Trophoblast cell (in vitro differentiated cells and primary cell): ENCODE data around the gene PKN2.

Experiments used
- DNase-seq, 2 donors: peaks; one replicate each; pipeline ENCODE4 v3.0.0-alpha.2; 2016
- H2AFZ ChIP-seq: 2 replicates; pipeline ENCODE4 v1.6.1; 2013; ENCODE audit warnings: low read length, moderate library complexity, mild to moderate bottlenecking; ENCODE audit not compliant: insufficient read depth, poor library complexity
- H2AK5ac ChIP-seq: 2 replicates; pipeline ENCODE4 v1.6.1; 2013; ENCODE audit warnings: mild to moderate bottlenecking, low read length
- H2BK120ac ChIP-seq: 2 replicates; pipeline ENCODE4 v1.6.1; 2013; ENCODE audit warnings: low read length, mild to moderate bottlenecking, moderate library complexity; ENCODE audit not compliant: insufficient read depth, poor library complexity
- H2BK12ac ChIP-seq: 2 replicates; pipeline ENCODE4 v1.6.1; 2013; ENCODE audit warnings: mild to moderate bottlenecking, low read length, moderate library complexity
- H2BK5ac ChIP-seq: 2 replicates; pipeline ENCODE4 v1.6.1; 2013; ENCODE audit warnings: low read length, low read depth, moderate library complexity, mild to moderate bottlenecking; ENCODE audit not compliant: poor library complexity
- H3K14ac ChIP-seq: 2 replicates; pipeline ENCODE4 v1.6.1; 2013; ENCODE audit warnings: mild to moderate bottlenecking, low read length
- H3K18ac ChIP-seq: 2 replicates; pipeline ENCODE4 v1.6.1; 2013; ENCODE audit warnings: mild to moderate bottlenecking, low read length
- H3K23ac ChIP-seq: 2 replicates; pipeline ENCODE4 v1.6.1; 2013; ENCODE audit warnings: low read length
- H3K27ac ChIP-seq: 2 replicates; pipeline ENCODE4 v1.5.1; 2013; ENCODE audit warnings: low read depth, mild to moderate bottlenecking, inconsistent platforms, low read length, moderate library complexity
- H3K27me3 ChIP-seq: 2 replicates; pipeline ENCODE4 v1.6.1; 2013; ENCODE audit warnings: inconsistent platforms, mild to moderate bottlenecking, low read length, moderate library complexity; ENCODE audit not compliant: insufficient read depth
- H3K36me3 ChIP-seq, 2 experiments: 1 replicate in 1 of 2; 2 replicates in 1 of 2; pipeline ENCODE4 v1.6.1; 2013; ENCODE audit warnings: low read length in 2 of 2, mild to moderate bottlenecking in 2 of 2, moderate library complexity in 1 of 2; ENCODE audit not compliant: insufficient read depth in 2 of 2, control insufficient read depth in 1 of 2
- H3K4ac ChIP-seq: 2 replicates; pipeline ENCODE4 v1.6.1; 2013; ENCODE audit warnings: low read depth, mild to moderate bottlenecking, low read length, moderate library complexity
- H3K4me1 ChIP-seq, 2 experiments: 1 replicate in 1 of 2; 2 replicates in 1 of 2; pipeline ENCODE4 v1.6.1; 2013; ENCODE audit warnings: low read length in 2 of 2, mild to moderate bottlenecking in 2 of 2, moderate library complexity in 1 of 2; ENCODE audit not compliant: insufficient read depth in 2 of 2, control insufficient read depth in 1 of 2
- H3K4me2 ChIP-seq: 2 replicates; pipeline ENCODE4 v1.6.1; 2013; ENCODE audit warnings: inconsistent platforms, mild to moderate bottlenecking, low read length, moderate library complexity
- H3K4me3 ChIP-seq: 2 replicates; pipeline ENCODE4 v1.5.1; 2013; ENCODE audit warnings: mild to moderate bottlenecking, low read depth, low read length, inconsistent platforms
- H3K79me1 ChIP-seq: one replicate; pipeline ENCODE4 v1.6.1; 2013; ENCODE audit warnings: low read length
- H3K79me2 ChIP-seq: 2 replicates; pipeline ENCODE4 v1.6.1; 2013; ENCODE audit warnings: low read length, mild to moderate bottlenecking; ENCODE audit not compliant: control insufficient read depth, insufficient read depth, poor library complexity
- H3K9ac ChIP-seq: 2 replicates; pipeline ENCODE4 v1.6.1; 2013; ENCODE audit warnings: mild to moderate bottlenecking, low read length
- H3K9me3 ChIP-seq: 2 replicates; pipeline ENCODE4 v1.6.1; 2013; ENCODE audit warnings: low read depth, mild to moderate bottlenecking, control low read depth, inconsistent platforms, low read length; ENCODE audit not compliant: insufficient read depth
- H4K12ac ChIP-seq: 2 replicates; pipeline ENCODE4 v1.6.1; 2013; ENCODE audit warnings: low read depth, mild to moderate bottlenecking, low read length, moderate library complexity
- H4K8ac ChIP-seq: 2 replicates; pipeline ENCODE4 v1.6.1; 2013; ENCODE audit warnings: low read depth, mild to moderate bottlenecking, low read length, moderate library complexity
- H4K91ac ChIP-seq: one replicate; pipeline ENCODE4 v1.6.1; 2013; ENCODE audit warnings: low read depth, mild to moderate bottlenecking, low read length, moderate library complexity
- WGBS: extraction: QIAGEN DNeasy Blood & Tissue Kit; methylation state at CpG from one replicate; pipeline ENCODE4 v1.1.7; 2013; ENCODE audit warnings: missing lambda C conversion rate; ENCODE audit not compliant: insufficient read length, insufficient coverage; ENCODE audit errors: extremely low coverage; 5-methylcytosine and 5-hydroxymethylcytosine counted together

The PKN2 gene

GRCh38 chr1:88658419-88658818, 25.7 kb upstream of the PKN2 start:
- no peak overlapping the region for H2BK12ac ChIP-seq
- H3K4me3 ChIP-seq, result no peak overlapping the region
- no peak overlapping the region for H3K27ac ChIP-seq
- H3K4ac ChIP-seq, result no peak overlapping the region
- H2AK5ac ChIP-seq, result no peak overlapping the region
- DNase-seq, result peak; percentile 86 to 94
- no peak overlapping the region for H4K12ac ChIP-seq
- no peak overlapping the region for H3K9ac ChIP-seq
- no peaks in the 10 kb centered on the region for H3K27me3 ChIP-seq
- H3K4me1 ChIP-seq, result peaks cover 5% of the 10 kb centered on the region in 2 experiments
- no peak overlapping the region for H3K23ac ChIP-seq
- WGBS, result no CpG with 5 or more reads among the region's 3 CpGs
- no peaks in the 10 kb centered on the region for H3K79me2 ChIP-seq
- H3K14ac ChIP-seq, result no peak overlapping the region
- H2BK120ac ChIP-seq, result no peak overlapping the region
- no peak overlapping the region for H4K8ac ChIP-seq
- no peaks in the 10 kb centered on the region for H3K9me3 ChIP-seq
- H3K4me2 ChIP-seq, result peak overlapping the region; percentile 29
- H3K18ac ChIP-seq, result no peak overlapping the region
- H2AFZ ChIP-seq, result no peak overlapping the region
- H4K91ac ChIP-seq, result no peak overlapping the region
- H2BK5ac ChIP-seq, result no peak overlapping the region
- no peaks in the 10 kb centered on the region for H3K79me1 ChIP-seq
- H3K36me3 ChIP-seq, result no peaks in the 10 kb centered on the region

DNA sequence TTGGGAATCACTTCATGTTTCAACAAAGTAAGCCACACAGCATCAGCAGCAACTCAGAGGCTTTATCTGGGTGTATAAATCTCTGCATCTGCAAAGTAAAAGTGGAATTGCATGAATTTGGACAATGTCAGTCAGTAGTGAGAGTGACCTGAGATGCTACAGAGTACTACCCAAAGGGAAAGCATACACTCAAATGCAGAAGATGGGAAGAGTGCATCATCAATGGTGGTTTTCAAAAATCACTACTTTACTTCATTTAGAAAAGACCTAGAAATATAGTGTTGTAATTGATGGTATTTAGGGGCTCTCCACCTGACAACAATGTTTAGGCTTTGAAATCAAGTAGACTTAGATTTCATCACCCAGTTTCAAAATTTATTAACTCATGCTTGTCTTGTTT, 24.5 kb upstream of the PKN2 start:
- Histone ChIP-seq H2AK5ac (no peak overlapping the region), H3K9me3 (no peaks in the 10 kb centered on the region), H3K79me2 (no peaks in the 10 kb centered on the region), H2BK5ac (no peak overlapping the region), H3K79me1 (no peaks in the 10 kb centered on the region), H3K18ac (no peak overlapping the region), H3K36me3 (no peaks in the 10 kb centered on the region), H3K4ac (no peak overlapping the region), H3K4me2 (no peak overlapping the region), H4K8ac (no peak overlapping the region), H3K27me3 (no peaks in the 10 kb centered on the region), H3K9ac (no peak overlapping the region), H2BK120ac (no peak overlapping the region), H3K4me3 (no peak overlapping the region), H2BK12ac (no peak overlapping the region), H4K12ac (no peak overlapping the region), H3K23ac (no peak overlapping the region), H2AFZ (no peak overlapping the region), H4K91ac (no peak overlapping the region), H3K4me1 (peaks cover 5% of the 10 kb centered on the region in 2 experiments), H3K14ac (no peak overlapping the region), H3K27ac (no peak overlapping the region)
- DNase-seq, result peak in 1 of 2 donors; percentile 9

GRCh38 chr1:88661188-88661587, 22.9 kb upstream of the PKN2 start:
- Histone ChIP-seq H3K18ac (no peak overlapping the region), H2BK120ac (no peak overlapping the region), H2AFZ (no peak overlapping the region), H3K4me2 (no peak overlapping the region), H3K9ac (no peak overlapping the region), H2BK12ac (no peak overlapping the region), H3K79me1 (no peaks in the 10 kb centered on the region), H4K91ac (no peak overlapping the region), H3K36me3 (no peaks in the 10 kb centered on the region), H2BK5ac (no peak overlapping the region), H3K27ac (no peak overlapping the region), H3K4me1 (peaks cover 5% of the 10 kb centered on the region in 2 experiments), H2AK5ac (no peak overlapping the region), H4K12ac (no peak overlapping the region), H4K8ac (peak overlapping the region; percentile 28), H3K4ac (no peak overlapping the region), H3K79me2 (no peaks in the 10 kb centered on the region), H3K23ac (no peak overlapping the region), H3K9me3 (no peaks in the 10 kb centered on the region), H3K27me3 (no peaks in the 10 kb centered on the region), H3K4me3 (no peak overlapping the region), H3K14ac (no peak overlapping the region)
- no peak for DNase-seq
- WGBS, result no CpG with 5 or more reads among the region's 4 CpGs

DNA sequence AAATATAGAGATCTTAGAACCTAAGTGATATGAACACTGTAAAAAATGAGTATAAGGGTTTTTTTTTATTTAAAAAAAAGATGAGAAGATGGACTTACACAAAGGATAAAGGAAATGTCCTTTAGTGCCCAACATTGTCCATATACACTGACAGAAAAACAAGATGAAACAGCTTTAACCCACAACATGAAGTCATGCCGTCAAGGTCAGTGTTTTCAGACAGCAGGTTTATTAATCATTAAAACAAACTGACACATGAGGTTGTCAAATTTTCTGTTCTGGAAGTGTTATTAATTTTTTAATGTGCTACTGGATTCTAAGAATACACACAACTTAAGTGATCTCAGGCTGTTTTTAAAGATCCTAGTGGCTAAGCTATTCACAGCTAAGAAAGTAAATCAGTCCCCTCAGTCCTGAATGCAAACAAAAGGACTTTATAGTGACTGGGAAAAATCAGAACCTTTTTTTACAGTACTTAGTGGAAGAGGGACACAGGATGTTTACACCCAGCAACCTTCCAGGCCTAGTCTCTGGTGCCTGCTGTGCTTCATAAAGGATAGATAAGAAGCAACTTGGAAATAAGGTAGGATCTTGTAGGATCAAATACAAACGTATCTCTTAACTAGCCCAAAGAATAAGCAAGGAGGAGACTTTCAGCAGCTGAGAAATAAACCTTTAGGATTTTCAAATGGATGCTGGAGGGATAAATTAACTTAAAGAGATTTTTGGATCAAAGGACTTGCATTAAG, 21.9 kb upstream of the PKN2 start:
- no peak for DNase-seq
- H3K27ac ChIP-seq, result no peak overlapping the region
- no peak overlapping the region for H3K9ac ChIP-seq
- H3K4ac ChIP-seq, result no peak overlapping the region
- H3K9me3 ChIP-seq, result no peaks in the 10 kb centered on the region
- no peak overlapping the region for H2BK5ac ChIP-seq
- no peak overlapping the region for H4K8ac ChIP-seq
- H3K36me3 ChIP-seq, result no peaks in the 10 kb centered on the region
- H3K4me3 ChIP-seq, result no peak overlapping the region
- H3K27me3 ChIP-seq, result no peaks in the 10 kb centered on the region
- H2BK120ac ChIP-seq, result no peak overlapping the region
- no peak overlapping the region for H4K91ac ChIP-seq
- no peaks in the 10 kb centered on the region for H3K79me1 ChIP-seq
- no peak overlapping the region for H3K14ac ChIP-seq
- no peak overlapping the region for H3K4me2 ChIP-seq
- H3K79me2 ChIP-seq, result no peaks in the 10 kb centered on the region
- no peak overlapping the region for H2AK5ac ChIP-seq
- H3K23ac ChIP-seq, result no peak overlapping the region
- H2AFZ ChIP-seq, result no peak overlapping the region
- H2BK12ac ChIP-seq, result no peak overlapping the region
- H3K4me1 ChIP-seq, result peaks cover 5% of the 10 kb centered on the region in 2 experiments
- WGBS, result no CpG with 5 or more reads among the region's 2 CpGs
- no peak overlapping the region for H3K18ac ChIP-seq
- no peak overlapping the region for H4K12ac ChIP-seq
